K562 (cell line): ENCODE data around the gene RPL15. TPM values are rescaled to one million over a fixed set of nuclear protein-coding genes. Genes with fewer than 3 reads are reported as not detected.

ENCODE experiments used
- ATAC-seq: fragments of 200-7000 bp; cut with Tn5 transposase; 3 replicates; pipeline ENCODE4 v1.9.1; 2020; ENCODE audit warnings: moderate library complexity
- BruUV-seq: library from RNA; stranded (reverse); fragments of 400-500 nt; replicated peaks from 2 replicates; lab custom pipeline; 2021; lab: Mats Ljungman, UMichigan
- CTCF ChIA-PET: fragments of 300-600 bp; formaldehyde crosslinking; extraction: SDS; loops from one replicate; lab custom pipeline; 2021; ENCODE audit warnings: low intra/inter-chr PET ratio; lab: Yijun Ruan, JAX
- POLR2A ChIA-PET: fragments of 300-600, 350-650 bp; sonication (Branson Sonifier 250); formaldehyde crosslinking; extraction: SDS; loops from one replicate; lab custom pipeline; 2021; ENCODE audit warnings: antibody characterized with exemption, inconsistent platforms; lab: Yijun Ruan, JAX
- DNase-seq, 4 experiments: peaks; one replicate each; pipeline versions ENCODE4 v3.0.0 to v3.0.0-alpha.2; 2011 to 2018; ENCODE audit warnings: low spot score in 3 of 4, mixed read lengths in 3 of 4; ENCODE audit errors: extremely low read depth in 1 of 4
- FAIRE-seq: peaks from 2 replicates; lab custom pipeline; 2011; peaks lifted over from hg19 to GRCh38; lab: Jason Lieb, UNC
- H2AFZ ChIP-seq: 2 replicates; pipeline ENCODE4 v1.6.0; 2011; ENCODE audit warnings: low read depth, low read length, control low read depth, inconsistent platforms
- H3K27ac ChIP-seq: fragments of 200-600 bp; 3 replicates; pipeline ENCODE4 v1.8.0; 2011; ENCODE audit warnings: low read depth, mild to moderate bottlenecking, control low read depth, inconsistent platforms, low read length, moderate library complexity, mixed read lengths; ENCODE audit errors: extremely low read depth
- H3K27me3 ChIP-seq, 2 experiments: fragments of 300-600 bp in 1 of 2; 2 replicates in 1 of 2; 3 replicates in 1 of 2; pipeline versions ENCODE4 v1.6.0 to v1.8.0; 2011; ENCODE audit warnings: inconsistent platforms in 2 of 2, low read length in 2 of 2, mild to moderate bottlenecking in 1 of 2, mixed read lengths in 1 of 2, moderate library complexity in 1 of 2; ENCODE audit not compliant: control insufficient read depth in 2 of 2, insufficient read depth in 2 of 2
- H3K36me3 ChIP-seq: fragments of 300-600 bp; 3 replicates; pipeline ENCODE4 v1.8.0; 2011; ENCODE audit warnings: mild to moderate bottlenecking, low read length, inconsistent platforms; ENCODE audit not compliant: control insufficient read depth, insufficient read depth
- H3K4me1 ChIP-seq, 2 experiments: fragments of 200-600 bp in 1 of 2; replicated peaks in 1 of 2; 2 replicates in 1 of 2; 3 replicates in 1 of 2; pipeline versions ENCODE4 v1.5.1 to v1.8.0; 2011; ENCODE audit warnings: inconsistent platforms in 2 of 2, low read length in 2 of 2, mild to moderate bottlenecking in 1 of 2, mixed read lengths in 1 of 2, moderate library complexity in 1 of 2; ENCODE audit not compliant: control insufficient read depth in 2 of 2, insufficient read depth in 2 of 2
- H3K4me2 ChIP-seq: 2 replicates; pipeline ENCODE4 v1.6.1; 2011; ENCODE audit warnings: low read length, control low read depth, inconsistent platforms, mixed read lengths; ENCODE audit not compliant: insufficient read depth
- H3K4me3 ChIP-seq: fragments of 200-600 bp; sonication (generic), shearing (Covaris generic); 2 replicates; pipeline ENCODE4 v1.5.1; 2016; ENCODE audit warnings: control low read depth, inconsistent platforms
- H3K79me2 ChIP-seq: fragments of 200-600 bp; 3 replicates; pipeline ENCODE4 v1.8.0; 2011; ENCODE audit warnings: low read length, inconsistent platforms; ENCODE audit not compliant: control insufficient read depth, insufficient read depth
- H3K9ac ChIP-seq, 2 experiments: 2 replicates each; pipeline versions ENCODE4 v1.6.0 to v1.6.1; 2011; ENCODE audit warnings: low read depth in 2 of 2, low read length in 2 of 2, control low read depth in 1 of 2, inconsistent platforms in 1 of 2, mild to moderate bottlenecking in 1 of 2, mixed read lengths in 1 of 2; ENCODE audit not compliant: insufficient read depth in 1 of 2
- H3K9me1 ChIP-seq: one replicate; pipeline ENCODE4 v1.6.0; 2011; ENCODE audit warnings: inconsistent platforms, mild to moderate bottlenecking, low read length, moderate library complexity; ENCODE audit not compliant: control insufficient read depth, insufficient read depth
- H3K9me3 ChIP-seq: replicated peaks from 2 replicates; pipeline ENCODE4 v1.5.1; 2011; ENCODE audit warnings: low read depth, low read length, inconsistent platforms; ENCODE audit not compliant: control insufficient read depth, insufficient read depth
- H4K20me1 ChIP-seq: replicated peaks from 2 replicates; pipeline ENCODE4 v1.6.1; 2011; ENCODE audit warnings: low read length, inconsistent platforms, mixed read lengths; ENCODE audit not compliant: control insufficient read depth, insufficient read depth
- BRD4 ChIP-seq: fragments of 200-600 bp; sonication (generic); IDR thresholded peaks from 2 replicates; pipeline ENCODE4 v1.6.1; 2017; ENCODE audit warnings: inconsistent platforms
- BRF1 ChIP-seq: IDR thresholded peaks from 3 replicates; pipeline ENCODE4 v1.6.1; 2011; ENCODE audit warnings: borderline replicate concordance, mild to moderate bottlenecking; ENCODE audit not compliant: insufficient read length; ENCODE audit errors: extremely low read depth
- CBFB ChIP-seq: sonication (generic); formaldehyde crosslinking; IDR thresholded peaks from 2 replicates; pipeline ENCODE4 v1.4.0; 2020; ENCODE audit warnings: mild to moderate bottlenecking, missing genetic modification reagents
- CHD2 ChIP-seq: IDR thresholded peaks from 2 replicates; pipeline ENCODE4 v1.6.1; 2011; ENCODE audit warnings: low read depth, low read length
- MEF2D ChIP-seq: conservative IDR thresholded peaks from 2 replicates; pipeline ENCODE4 v1.6.1; 2016; ENCODE audit warnings: low read depth, missing genetic modification characterization, missing compliant biosample characterization
- MTA1 ChIP-seq: fragments of 450-650 bp; IDR thresholded peaks from 2 replicates; pipeline ENCODE4 v1.6.1; 2017; ENCODE audit warnings: borderline replicate concordance
- NFRKB ChIP-seq: fragments of 450-650 bp; IDR thresholded peaks from 2 replicates; pipeline ENCODE4 v1.6.1; 2016; ENCODE audit warnings: low read depth
- PHB ChIP-seq: fragments of 250-450 bp; sonication (Bioruptor Pico); IDR thresholded peaks from 2 replicates; pipeline ENCODE4 v1.5.0; 2021
- PHTF2 ChIP-seq: fragments of 250-450 bp; sonication (Bioruptor Pico); IDR thresholded peaks from 2 replicates; pipeline ENCODE4 v1.5.0; 2021; ENCODE audit warnings: mild to moderate bottlenecking
- PML ChIP-seq: IDR thresholded peaks from 2 replicates; pipeline ENCODE4 v1.6.1; 2012; ENCODE audit warnings: low read length, inconsistent platforms
- PYGO2 ChIP-seq: fragments of 450-650 bp; IDR thresholded peaks from 2 replicates; pipeline ENCODE4 v1.6.1; 2016; ENCODE audit warnings: mild to moderate bottlenecking, missing genetic modification characterization, moderate library complexity, missing compliant biosample characterization
- SLC30A9 ChIP-seq: fragments of 250-450 bp; sonication (Bioruptor Pico); IDR thresholded peaks from 2 replicates; pipeline ENCODE4 v1.8.0; 2022; ENCODE audit warnings: mild to moderate bottlenecking, moderate library complexity
- ZNF121 ChIP-seq: sonication (generic); formaldehyde crosslinking; conservative IDR thresholded peaks from 2 replicates; pipeline ENCODE4 v1.8.0; 2022; ENCODE audit warnings: missing genetic modification reagents
- ZNF212 ChIP-seq: fragments of 450-650 bp; formaldehyde crosslinking; IDR thresholded peaks from 2 replicates; pipeline ENCODE4 v1.4.0; 2020; ENCODE audit warnings: mild to moderate bottlenecking
- ZNF217 ChIP-seq: sonication (generic); formaldehyde crosslinking; IDR thresholded peaks from 2 replicates; pipeline ENCODE4 v1.8.0; 2022; ENCODE audit warnings: mild to moderate bottlenecking, missing genetic modification reagents
- ZNF316 ChIP-seq: fragments of 450-650 bp; IDR thresholded peaks from 2 replicates; pipeline ENCODE4 v1.6.1; 2016
- ZNF699 ChIP-seq: fragments of 250-450 bp; sonication (Bioruptor Pico); IDR thresholded peaks from 2 replicates; pipeline ENCODE4 v1.8.0; 2021; ENCODE audit warnings: mild to moderate bottlenecking, moderate library complexity; ENCODE audit not compliant: insufficient replicate concordance
- WGBS: fragments of 100-300 bp; shearing (Covaris generic); methylation state at CpG from one replicate; pipeline ENCODE4 v1.1.6; 2016; ENCODE audit warnings: low coverage, mixed read lengths; ENCODE audit not compliant: insufficient coverage; ENCODE audit errors: missing lambda C conversion rate; 5-methylcytosine and 5-hydroxymethylcytosine counted together
- in situ Hi-C: fragments of 300-500 bp; cut with MboI; formaldehyde crosslinking; loops from 4 replicates; pipeline ENCODE4 v1.15.0; 2018; ENCODE audit warnings: inconsistent platforms, mixed read lengths
- intact Hi-C: fragments of 100-400 bp; cut with micrococcal nuclease; formaldehyde crosslinking; loops from 2 replicates; pipeline ENCODE4 v1.14.2; 2022
- polyA plus RNA-seq, 8 experiments: library from polyadenylated mRNA; depleted of rRNA in 4 of 8; stranded (reverse) in 5 of 8; unstranded in 3 of 8; fragments of >200 nt; fragmentation: Nextera tagmentation in 2 of 8; fragmentation: Illumina TruSeq in 1 of 8; extraction: Ambion mirVana in 2 of 8; extraction: Trizol in 1 of 8; gene quantifications; 2 replicates each; pipeline versions ENCODE4 v1.2.1 to v1.2.3, GENCODE V29; 2011 to 2014; ENCODE audit warnings: inconsistent platforms in 1 of 8, missing spikeins in 1 of 8
- total RNA-seq, 7 experiments: library from RNA; depleted of rRNA in 6 of 7; stranded (reverse); fragments of >200 nt in 6 of 7; fragmentation: Illumina TruSeq in 2 of 7; extraction: Trizol in 2 of 7; gene quantifications; 2 replicates each; pipeline versions ENCODE4 v1.2.1 to v1.2.3, GENCODE V29; 2011 to 2021; ENCODE audit warnings: low replicate concordance in 1 of 7
- TF ChIP-seq, protein P1 (sequence below): fragments of 450-650 bp; conservative IDR thresholded peaks from 2 replicates; pipeline ENCODE4 v1.6.1; 2016; ENCODE audit warnings: missing genetic modification characterization, low read depth, mild to moderate bottlenecking, control low read depth, missing compliant biosample characterization
- TF ChIP-seq, protein P2 (sequence below): fragments of 450-650 bp; IDR thresholded peaks from 2 replicates; pipeline ENCODE4 v1.6.1; 2018; ENCODE audit warnings: mild to moderate bottlenecking, low read depth; ENCODE audit not compliant: partially characterized antibody

The RPL15 gene
- total and polyA plus RNA-seq, 9 of the 15 experiments (the other 6 are each of a cell fraction or from before 2014, with no cell fraction given) = 2,393 to 8,850 (median 3,928) TPM

DNA sequence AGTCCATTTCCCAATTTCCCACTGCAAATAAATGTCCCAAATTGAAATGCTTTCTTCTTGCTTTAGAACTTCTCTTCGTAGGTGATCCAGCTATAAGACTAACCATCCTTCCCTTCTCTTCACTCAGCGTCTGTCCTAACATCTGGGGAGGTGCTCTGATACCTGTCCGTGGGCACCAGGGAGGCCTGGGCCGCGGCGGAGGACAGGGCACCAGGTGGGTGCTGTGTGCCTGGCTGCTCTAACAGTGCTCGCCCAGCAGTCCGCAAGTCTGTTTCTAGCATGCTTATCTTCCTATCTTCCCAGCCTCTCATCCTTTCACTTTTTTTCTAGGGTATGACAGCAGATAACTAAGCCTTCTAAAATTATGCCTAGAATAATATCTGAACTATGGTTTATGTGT is 37.4 kb upstream of the RPL15 start:
- BruUV-seq = no TSS peak
- H3K9ac ChIP-seq = no peak overlapping the region
- H3K79me2 ChIP-seq = peaks cover 20% of the 10 kb centered on the region; the same call in 2 of the 3 replicates
- H3K9me1 ChIP-seq = no peaks in the 10 kb centered on the region
- no peak for FAIRE-seq
- TF ChIP-seq ZNF316 = no peak
- TF ChIP-seq SLC30A9 (CRISPR knock-in tag) = no peak
- TF ChIP-seq ZNF217 = no peak
- no peak for TF ChIP-seq PYGO2 (tag)
- TF ChIP-seq, protein P1, sequence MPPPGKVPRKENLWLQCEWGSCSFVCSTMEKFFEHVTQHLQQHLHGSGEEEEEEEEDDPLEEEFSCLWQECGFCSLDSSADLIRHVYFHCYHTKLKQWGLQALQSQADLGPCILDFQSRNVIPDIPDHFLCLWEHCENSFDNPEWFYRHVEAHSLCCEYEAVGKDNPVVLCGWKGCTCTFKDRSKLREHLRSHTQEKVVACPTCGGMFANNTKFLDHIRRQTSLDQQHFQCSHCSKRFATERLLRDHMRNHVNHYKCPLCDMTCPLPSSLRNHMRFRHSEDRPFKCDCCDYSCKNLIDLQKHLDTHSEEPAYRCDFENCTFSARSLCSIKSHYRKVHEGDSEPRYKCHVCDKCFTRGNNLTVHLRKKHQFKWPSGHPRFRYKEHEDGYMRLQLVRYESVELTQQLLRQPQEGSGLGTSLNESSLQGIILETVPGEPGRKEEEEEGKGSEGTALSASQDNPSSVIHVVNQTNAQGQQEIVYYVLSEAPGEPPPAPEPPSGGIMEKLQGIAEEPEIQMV (tag) = no peak
- no peak for TF ChIP-seq ZNF121 (CRISPR knock-in tag)
- TF ChIP-seq NFRKB = no peak
- TF ChIP-seq MTA1 = no peak
- no peak for TF ChIP-seq BRF1
- TF ChIP-seq ZNF212 (CRISPR knock-in tag) = no peak
- no peak for TF ChIP-seq CHD2
- TF ChIP-seq BRD4 = no peak
- TF ChIP-seq, protein P2, sequence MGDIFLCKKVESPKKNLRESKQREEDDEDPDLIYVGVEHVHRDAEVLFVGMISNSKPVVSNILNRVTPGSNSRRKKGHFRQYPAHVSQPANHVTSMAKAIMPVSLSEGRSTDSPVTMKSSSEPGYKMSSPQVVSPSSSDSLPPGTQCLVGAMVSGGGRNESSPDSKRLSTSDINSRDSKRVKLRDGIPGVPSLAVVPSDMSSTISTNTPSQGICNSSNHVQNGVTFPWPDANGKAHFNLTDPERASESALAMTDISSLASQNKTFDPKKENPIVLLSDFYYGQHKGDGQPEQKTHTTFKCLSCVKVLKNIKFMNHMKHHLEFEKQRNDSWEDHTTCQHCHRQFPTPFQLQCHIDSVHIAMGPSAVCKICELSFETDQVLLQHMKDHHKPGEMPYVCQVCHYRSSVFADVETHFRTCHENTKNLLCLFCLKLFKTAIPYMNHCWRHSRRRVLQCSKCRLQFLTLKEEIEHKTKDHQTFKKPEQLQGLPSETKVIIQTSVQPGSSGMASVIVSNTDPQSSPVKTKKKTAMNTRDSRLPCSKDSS = no peak
- no peak for TF ChIP-seq ZNF699 (CRISPR knock-in tag)
- TF ChIP-seq PHTF2 (CRISPR knock-in tag) = no peak
- no peak for TF ChIP-seq PHB
- TF ChIP-seq MEF2D (tag) = no peak
- no peak for TF ChIP-seq PML
- no peak for TF ChIP-seq CBFB (CRISPR knock-in tag)
- H3K36me3 ChIP-seq = peaks cover 5% of the 10 kb centered on the region; the same call in 2 of the 3 replicates
- no peaks in the 10 kb centered on the region for H3K9me3 ChIP-seq
- WGBS = 89% methylated on average over 8 of the region's 8 CpGs
- no peak for DNase-seq
- H3K4me3 ChIP-seq = no peak overlapping the region
- H4K20me1 ChIP-seq = no peaks in the 10 kb centered on the region
- intact Hi-C loops (loop anchor here (10.0 kb wide), 1 partner anchor 165 kb away; no protein-coding TSS in a partner anchor), in situ Hi-C loops (no loop called here)
- H3K4me2 ChIP-seq = no peak overlapping the region
- no peaks in the 10 kb centered on the region for H3K27me3 ChIP-seq
- H2AFZ ChIP-seq = no peak overlapping the region
- peaks cover 3% of the 10 kb centered on the region in 2 experiments; a peak in 3 of 5 replicates for H3K4me1 ChIP-seq
- no peak overlapping the region for H3K27ac ChIP-seq
- CTCF ChIA-PET = no interaction called here
- ATAC-seq = no peak
- POLR2A ChIA-PET = interaction anchor here (0.6 to 1.0 kb wide), 3 partner anchors 21 to 93 kb away, joined by 3 to 4 read pairs (median 3); no protein-coding TSS in a partner anchor
